Activated T-helper 1 cell treated with anti-CD3 and anti-CD28 coated beads, Interleukin-12 subunit alpha, Interleukin-12 subunit beta, Interleukin-2, Interleukin-4 antibody, amounts not matched to agents 30 ng/mL and 10 ng/mL and 1 ng/mL, durations not matched to agents 14 hours and 24 hours and 36 hours (primary cell): ENCODE results near the gene RAPGEF4. TPM values are rescaled to one million over a fixed set of nuclear protein-coding genes. Genes with fewer than 3 reads are reported as not detected.

Source experiments
- DNase-seq: peaks from one replicate; pipeline ENCODE4 v3.0.0; 2021; ENCODE audit warnings: low spot score
- H3K27ac Mint-ChIP-seq: one replicate; pipeline ENCODE4 v1.8.0; 2021; ENCODE audit warnings: mild to moderate bottlenecking, mixed read lengths
- H3K27me3 Mint-ChIP-seq: one replicate; pipeline ENCODE4 v1.8.0; 2022; ENCODE audit warnings: mild to moderate bottlenecking, moderate library complexity, mixed read lengths; ENCODE audit not compliant: insufficient read depth
- H3K36me3 Mint-ChIP-seq: one replicate; pipeline ENCODE4 v1.8.0; 2021; ENCODE audit warnings: low read depth, mixed read lengths
- H3K4me1 Mint-ChIP-seq: one replicate; pipeline ENCODE4 v1.8.0; 2021; ENCODE audit warnings: low read depth, mixed read lengths
- H3K4me3 Mint-ChIP-seq: one replicate; pipeline ENCODE4 v1.8.0; 2021; ENCODE audit warnings: mild to moderate bottlenecking, moderate library complexity, mixed read lengths
- H3K9me3 Mint-ChIP-seq: one replicate; pipeline ENCODE4 v1.8.0; 2021; ENCODE audit warnings: mixed read lengths
- intact Hi-C: fragments of 100-400 bp; cut with micrococcal nuclease; formaldehyde crosslinking; loops from one replicate; pipeline ENCODE4 v1.15.1; 2024
- total RNA-seq: library from RNA; stranded (reverse); gene quantifications from 2 replicates; pipeline ENCODE4 v1.2.3, GENCODE V29; 2022

The RAPGEF4 gene
- total RNA-seq, 1 donor from 2014 or later, result 0.31 TPM

GRCh38 chr2:172763079-172763478 is 27.4 kb downstream of the RAPGEF4 start:
- H3K27me3 Mint-ChIP-seq, result peaks cover 4% of the 10 kb centered on the region
- H3K36me3 Mint-ChIP-seq, result no peaks in the 10 kb centered on the region
- intact Hi-C loops, result no loop called here
- H3K27ac Mint-ChIP-seq, result no peak overlapping the region
- H3K4me3 Mint-ChIP-seq, result no peak overlapping the region
- no peak for DNase-seq
- H3K4me1 Mint-ChIP-seq, result no peaks in the 10 kb centered on the region
- H3K9me3 Mint-ChIP-seq, result peaks cover 4% of the 10 kb centered on the region

GRCh38 chr2:172765662-172766061 is 30.0 kb downstream of the RAPGEF4 start:
- no peaks in the 10 kb centered on the region for H3K4me1 Mint-ChIP-seq
- intact Hi-C loops, result no loop called here
- no peak overlapping the region for H3K27ac Mint-ChIP-seq
- no peaks in the 10 kb centered on the region for H3K36me3 Mint-ChIP-seq
- H3K4me3 Mint-ChIP-seq, result no peak overlapping the region
- DNase-seq, result no peak
- H3K9me3 Mint-ChIP-seq, result peaks cover 2% of the 10 kb centered on the region
- H3K27me3 Mint-ChIP-seq, result peaks cover 4% of the 10 kb centered on the region

DNA sequence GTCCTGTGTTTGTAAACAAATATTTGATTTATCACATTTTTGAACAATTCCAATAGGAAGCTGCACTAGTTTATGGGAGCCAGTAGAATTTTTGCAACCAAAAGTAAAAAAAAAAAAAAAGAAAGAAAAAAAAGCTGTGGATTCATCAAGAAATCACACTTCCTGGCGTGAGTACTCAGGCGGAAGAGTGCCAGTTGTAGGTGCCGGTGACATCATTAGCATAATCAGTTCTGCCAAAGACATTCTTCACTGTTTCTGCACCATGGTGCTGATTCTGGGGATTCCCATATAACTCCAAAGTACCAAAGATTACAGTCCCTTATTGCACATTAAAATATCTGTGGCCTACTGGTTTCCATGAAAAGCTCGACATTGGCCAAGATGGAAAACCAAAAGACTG is 32.8 kb downstream of the RAPGEF4 start:
- intact Hi-C loops, result no loop called here
- H3K9me3 Mint-ChIP-seq, result no peaks in the 10 kb centered on the region
- no peaks in the 10 kb centered on the region for H3K36me3 Mint-ChIP-seq
- H3K27me3 Mint-ChIP-seq, result peaks cover 3% of the 10 kb centered on the region
- no peak overlapping the region for H3K4me3 Mint-ChIP-seq
- no peaks in the 10 kb centered on the region for H3K4me1 Mint-ChIP-seq
- H3K27ac Mint-ChIP-seq, result no peak overlapping the region
- DNase-seq, result no peak

DNA sequence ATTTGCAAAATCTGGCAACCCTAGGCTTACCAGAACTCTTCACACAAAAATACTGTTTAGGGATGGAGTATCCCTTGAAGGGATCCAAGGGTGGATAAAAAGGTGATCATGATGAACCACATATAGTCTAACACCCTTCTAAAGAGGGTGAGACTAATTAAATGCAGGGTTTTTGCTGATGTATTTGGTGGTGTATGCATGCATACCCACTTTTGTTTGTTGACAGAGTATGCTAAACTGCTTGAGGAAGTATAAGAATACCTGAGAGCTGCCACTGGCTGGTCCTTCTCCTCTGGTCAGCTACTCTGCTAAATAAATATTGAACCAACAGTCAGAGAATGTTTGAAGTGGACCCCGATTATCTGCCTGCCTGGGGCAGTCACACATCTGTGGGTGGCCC is 34.2 kb downstream of the RAPGEF4 start:
- DNase-seq, result no peak
- no peaks in the 10 kb centered on the region for H3K9me3 Mint-ChIP-seq
- H3K4me1 Mint-ChIP-seq, result no peaks in the 10 kb centered on the region
- no peak overlapping the region for H3K27ac Mint-ChIP-seq
- no peak overlapping the region for H3K4me3 Mint-ChIP-seq
- intact Hi-C loops, result no loop called here
- no peaks in the 10 kb centered on the region for H3K36me3 Mint-ChIP-seq
- peaks cover 10% of the 10 kb centered on the region for H3K27me3 Mint-ChIP-seq

- Mint-ChIP-seq H3K27ac (no peak overlapping the region), H3K4me1 (no peaks in the 10 kb centered on the region), H3K9me3 (no peaks in the 10 kb centered on the region), H3K36me3 (no peaks in the 10 kb centered on the region), H3K27me3 (peaks cover 12% of the 10 kb centered on the region), H3K4me3 (no peak overlapping the region)
- intact Hi-C loops, result no loop called here
- DNase-seq, result no peak
These were observed 35.2 kb downstream of the RAPGEF4 start for GRCh38 chr2:172770887-172771286.

GRCh38 chr2:172772633-172773032 is 37.0 kb downstream of the RAPGEF4 start:
- Mint-ChIP-seq H3K27ac (no peak overlapping the region), H3K27me3 (peaks cover 15% of the 10 kb centered on the region), H3K9me3 (no peaks in the 10 kb centered on the region), H3K36me3 (no peaks in the 10 kb centered on the region), H3K4me3 (no peak overlapping the region), H3K4me1 (no peaks in the 10 kb centered on the region)
- intact Hi-C loops, result no loop called here
- DNase-seq, result no peak

- Mint-ChIP-seq H3K4me3 (no peak overlapping the region), H3K36me3 (no peaks in the 10 kb centered on the region), H3K9me3 (no peaks in the 10 kb centered on the region), H3K27me3 (peaks cover 15% of the 10 kb centered on the region), H3K27ac (no peak overlapping the region), H3K4me1 (no peaks in the 10 kb centered on the region)
- intact Hi-C loops, result no loop called here
- no peak for DNase-seq
These were observed 38.7 kb downstream of the RAPGEF4 start for GRCh38 chr2:172774302-172774701.

GRCh38 chr2:172775319-172775718 is 39.7 kb downstream of the RAPGEF4 start:
- peaks cover 15% of the 10 kb centered on the region for H3K27me3 Mint-ChIP-seq
- no peak overlapping the region for H3K4me3 Mint-ChIP-seq
- no peaks in the 10 kb centered on the region for H3K4me1 Mint-ChIP-seq
- H3K9me3 Mint-ChIP-seq, result no peaks in the 10 kb centered on the region
- H3K36me3 Mint-ChIP-seq, result no peaks in the 10 kb centered on the region
- intact Hi-C loops, result no loop called here
- no peak for DNase-seq
- H3K27ac Mint-ChIP-seq, result no peak overlapping the region

- Mint-ChIP-seq H3K27me3 (peaks cover 19% of the 10 kb centered on the region), H3K27ac (no peak overlapping the region), H3K4me1 (no peaks in the 10 kb centered on the region), H3K9me3 (no peaks in the 10 kb centered on the region), H3K4me3 (no peak overlapping the region), H3K36me3 (no peaks in the 10 kb centered on the region)
- intact Hi-C loops, result no loop called here
- no peak for DNase-seq
These were observed 41.8 kb downstream of the RAPGEF4 start for GRCh38 chr2:172777431-172777830.

- no peak overlapping the region for H3K4me3 Mint-ChIP-seq
- H3K27ac Mint-ChIP-seq, result no peak overlapping the region
- no peaks in the 10 kb centered on the region for H3K9me3 Mint-ChIP-seq
- H3K36me3 Mint-ChIP-seq, result no peaks in the 10 kb centered on the region
- H3K4me1 Mint-ChIP-seq, result no peaks in the 10 kb centered on the region
- DNase-seq, result no peak
- H3K27me3 Mint-ChIP-seq, result peaks cover 13% of the 10 kb centered on the region
- intact Hi-C loops, result no loop called here
These were observed 47.0 kb downstream of the RAPGEF4 start for GRCh38 chr2:172782506-172783164.

GRCh38 chr2:172783165-172783898 is 47.7 kb downstream of the RAPGEF4 start:
- no peaks in the 10 kb centered on the region for H3K4me1 Mint-ChIP-seq
- no peak for DNase-seq
- intact Hi-C loops, result no loop called here
- H3K36me3 Mint-ChIP-seq, result no peaks in the 10 kb centered on the region
- no peak overlapping the region for H3K4me3 Mint-ChIP-seq
- no peak overlapping the region for H3K27ac Mint-ChIP-seq
- no peaks in the 10 kb centered on the region for H3K9me3 Mint-ChIP-seq
- H3K27me3 Mint-ChIP-seq, result peaks cover 12% of the 10 kb centered on the region

GRCh38 chr2:172788871-172789270 is 53.2 kb downstream of the RAPGEF4 start:
- no peak overlapping the region for H3K27ac Mint-ChIP-seq

DNA sequence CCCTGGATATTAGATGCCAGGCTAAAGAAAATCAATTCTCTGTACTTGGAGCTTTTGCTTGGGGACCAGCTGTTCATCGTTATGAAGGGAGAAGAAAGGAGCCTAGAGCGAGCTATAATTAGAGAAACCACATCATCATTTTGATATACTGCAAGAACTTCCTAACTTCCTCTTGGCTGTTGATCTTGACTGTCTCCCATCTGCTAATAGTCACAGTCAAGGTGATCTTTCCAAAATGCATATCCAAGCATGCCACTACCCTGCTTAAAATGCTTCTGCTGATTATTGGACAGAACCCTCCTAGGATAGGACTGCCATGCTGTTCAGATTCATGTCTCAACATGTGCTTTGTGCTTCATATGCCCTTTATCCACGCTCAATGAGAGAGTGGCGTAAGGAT is 54.8 kb downstream of the RAPGEF4 start:
- no peak for DNase-seq

More at GRCh38 chr2:172788871-172789270, 53.2 kb downstream of the RAPGEF4 start:
- Mint-ChIP-seq H3K36me3 (no peaks in the 10 kb centered on the region), H3K27me3 (peaks cover 2% of the 10 kb centered on the region), H3K9me3 (no peaks in the 10 kb centered on the region), H3K4me1 (no peaks in the 10 kb centered on the region), H3K4me3 (no peak overlapping the region)
- DNase-seq, result no peak
- intact Hi-C loops, result no loop called here

More for the DNA sequence above, 54.8 kb downstream of the RAPGEF4 start:
- Mint-ChIP-seq H3K27me3 (peaks cover 2% of the 10 kb centered on the region), H3K4me3 (no peak overlapping the region), H3K9me3 (no peaks in the 10 kb centered on the region), H3K4me1 (no peaks in the 10 kb centered on the region), H3K27ac (no peak overlapping the region), H3K36me3 (no peaks in the 10 kb centered on the region)
- intact Hi-C loops, result no loop called here
